Natural killer cell (primary cell): ENCODE results near the gene HUNK. TPM values are rescaled to one million over a fixed set of nuclear protein-coding genes. Genes with fewer than 3 reads are reported as not detected.

Experiments
- ATAC-seq, 3 donors: fragments of 150-1000 bp in 2 of 3; fragments of 200-7000 bp in 1 of 3; cut with Tn5 transposase; 1 replicate in 1 of 3; 2 replicates in 2 of 3; pipeline ENCODE4 v1.10.0; 2021; ENCODE audit warnings: mild to moderate bottlenecking in 2 of 3, moderate library complexity in 2 of 3
- DNase-seq, 2 donors: peaks; one replicate each; pipeline versions ENCODE4 v3.0.0 to v3.0.0-alpha.2; 2013 to 2021; ENCODE audit warnings: mixed read lengths in 1 of 2
- H3K27ac ChIP-seq: one replicate; pipeline ENCODE4 v1.5.1; 2013; ENCODE audit warnings: mild to moderate bottlenecking, low read length
- H3K27me3 ChIP-seq: one replicate; pipeline ENCODE4 v1.6.1; 2013; ENCODE audit warnings: low read length; ENCODE audit not compliant: control insufficient read depth, insufficient read depth
- H3K36me3 ChIP-seq: one replicate; pipeline ENCODE4 v1.6.1; 2013; ENCODE audit warnings: low read length; ENCODE audit not compliant: control insufficient read depth, insufficient read depth
- H3K4me1 ChIP-seq: one replicate; pipeline ENCODE4 v1.6.1; 2013; ENCODE audit warnings: low read length; ENCODE audit not compliant: control insufficient read depth, insufficient read depth
- H3K4me3 ChIP-seq: one replicate; pipeline ENCODE4 v1.5.1; 2013; ENCODE audit warnings: low read length
- H3K9me3 ChIP-seq: one replicate; pipeline ENCODE4 v1.6.1; 2013; ENCODE audit warnings: low read length; ENCODE audit not compliant: control insufficient read depth, insufficient read depth
- H3K27ac Mint-ChIP-seq, 2 donors: one replicate each; pipeline ENCODE4 v1.8.0; 2022; ENCODE audit warnings: mild to moderate bottlenecking in 2 of 2, mixed read lengths in 2 of 2, moderate library complexity in 1 of 2
- H3K27me3 Mint-ChIP-seq, 2 donors: one replicate each; pipeline ENCODE4 v1.8.0; 2022; ENCODE audit warnings: low read depth in 2 of 2, mixed read lengths in 2 of 2
- H3K36me3 Mint-ChIP-seq: one replicate; pipeline ENCODE4 v1.8.0; 2022; ENCODE audit warnings: mixed read lengths
- H3K4me1 Mint-ChIP-seq, 2 donors: one replicate each; pipeline ENCODE4 v1.8.0; 2022; ENCODE audit warnings: mixed read lengths in 2 of 2
- H3K4me3 Mint-ChIP-seq: one replicate; pipeline ENCODE4 v1.8.0; 2022; ENCODE audit warnings: mild to moderate bottlenecking, moderate library complexity, mixed read lengths
- H3K9me3 Mint-ChIP-seq, 2 donors: one replicate each; pipeline ENCODE4 v1.8.0; 2022; ENCODE audit warnings: mixed read lengths in 2 of 2
- WGBS: methylation state at CpG from one replicate; pipeline ENCODE4 v1.1.7; 2013; ENCODE audit warnings: missing lambda C conversion rate; ENCODE audit not compliant: insufficient coverage; 5-methylcytosine and 5-hydroxymethylcytosine counted together
- intact Hi-C: fragments of 100-400 bp; cut with micrococcal nuclease; formaldehyde crosslinking; loops from one replicate; pipeline ENCODE4 v1.14.2; 2022
- total RNA-seq, 4 donors: library from RNA; stranded (reverse); fragments of 120-200 nt in 1 of 4; gene quantifications; one replicate each; pipeline versions ENCODE4 v1.2.3 to v1.2.4, GENCODE V29; 2013 to 2022
- TF ChIP-seq, protein P1 (sequence below): fragments of 200-600 bp; IDR thresholded peaks from one replicate; pipeline ENCODE4 v1.8.0; 2022; ENCODE audit warnings: antibody characterized with exemption

The HUNK gene
- total RNA-seq, 3 donors from 2014 or later (not counting 1 experiment from before 2014, with no cell fraction given): not detected

DNA sequence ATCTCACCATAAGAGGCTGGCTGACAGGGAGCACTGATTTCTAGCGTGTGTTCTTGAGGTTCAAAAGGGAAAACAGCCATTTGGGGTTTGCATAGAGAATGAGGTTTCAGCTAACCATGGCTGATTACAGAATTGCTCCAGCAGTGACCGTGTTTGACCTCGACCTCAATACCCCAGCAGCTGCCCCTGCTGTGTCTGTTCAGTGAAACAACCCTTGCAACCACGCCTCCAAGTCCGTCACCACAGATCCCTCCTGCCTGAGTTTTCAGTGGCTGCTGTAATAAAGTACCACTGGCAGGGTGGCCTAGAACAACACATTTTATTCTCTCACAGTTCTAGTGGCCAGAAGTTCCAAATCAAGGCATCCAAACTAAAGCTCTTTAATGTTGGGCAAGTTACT, 147.7 kb downstream of the HUNK start:
- Mint-ChIP-seq H3K27ac (no peak overlapping the region), H3K4me3 (no peak overlapping the region), H3K4me1 (no peaks in the 10 kb centered on the region), H3K36me3 (no peaks in the 10 kb centered on the region), H3K9me3 (no peaks in the 10 kb centered on the region), H3K27me3 (no peaks in the 10 kb centered on the region)
- Histone ChIP-seq H3K27me3 (no peaks in the 10 kb centered on the region), H3K4me3 (no peak overlapping the region), H3K27ac (no peak overlapping the region), H3K4me1 (no peaks in the 10 kb centered on the region), H3K36me3 (no peaks in the 10 kb centered on the region), H3K9me3 (no peaks in the 10 kb centered on the region)
- intact Hi-C loops: no loop called here
- TF ChIP-seq, protein P1, sequence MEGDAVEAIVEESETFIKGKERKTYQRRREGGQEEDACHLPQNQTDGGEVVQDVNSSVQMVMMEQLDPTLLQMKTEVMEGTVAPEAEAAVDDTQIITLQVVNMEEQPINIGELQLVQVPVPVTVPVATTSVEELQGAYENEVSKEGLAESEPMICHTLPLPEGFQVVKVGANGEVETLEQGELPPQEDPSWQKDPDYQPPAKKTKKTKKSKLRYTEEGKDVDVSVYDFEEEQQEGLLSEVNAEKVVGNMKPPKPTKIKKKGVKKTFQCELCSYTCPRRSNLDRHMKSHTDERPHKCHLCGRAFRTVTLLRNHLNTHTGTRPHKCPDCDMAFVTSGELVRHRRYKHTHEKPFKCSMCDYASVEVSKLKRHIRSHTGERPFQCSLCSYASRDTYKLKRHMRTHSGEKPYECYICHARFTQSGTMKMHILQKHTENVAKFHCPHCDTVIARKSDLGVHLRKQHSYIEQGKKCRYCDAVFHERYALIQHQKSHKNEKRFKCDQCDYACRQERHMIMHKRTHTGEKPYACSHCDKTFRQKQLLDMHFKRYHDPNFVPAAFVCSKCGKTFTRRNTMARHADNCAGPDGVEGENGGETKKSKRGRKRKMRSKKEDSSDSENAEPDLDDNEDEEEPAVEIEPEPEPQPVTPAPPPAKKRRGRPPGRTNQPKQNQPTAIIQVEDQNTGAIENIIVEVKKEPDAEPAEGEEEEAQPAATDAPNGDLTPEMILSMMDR: no peak
- 77% methylated on average over 5 of the region's 5 CpGs for WGBS
- ATAC-seq: no peak
- DNase-seq: no peak

DNA sequence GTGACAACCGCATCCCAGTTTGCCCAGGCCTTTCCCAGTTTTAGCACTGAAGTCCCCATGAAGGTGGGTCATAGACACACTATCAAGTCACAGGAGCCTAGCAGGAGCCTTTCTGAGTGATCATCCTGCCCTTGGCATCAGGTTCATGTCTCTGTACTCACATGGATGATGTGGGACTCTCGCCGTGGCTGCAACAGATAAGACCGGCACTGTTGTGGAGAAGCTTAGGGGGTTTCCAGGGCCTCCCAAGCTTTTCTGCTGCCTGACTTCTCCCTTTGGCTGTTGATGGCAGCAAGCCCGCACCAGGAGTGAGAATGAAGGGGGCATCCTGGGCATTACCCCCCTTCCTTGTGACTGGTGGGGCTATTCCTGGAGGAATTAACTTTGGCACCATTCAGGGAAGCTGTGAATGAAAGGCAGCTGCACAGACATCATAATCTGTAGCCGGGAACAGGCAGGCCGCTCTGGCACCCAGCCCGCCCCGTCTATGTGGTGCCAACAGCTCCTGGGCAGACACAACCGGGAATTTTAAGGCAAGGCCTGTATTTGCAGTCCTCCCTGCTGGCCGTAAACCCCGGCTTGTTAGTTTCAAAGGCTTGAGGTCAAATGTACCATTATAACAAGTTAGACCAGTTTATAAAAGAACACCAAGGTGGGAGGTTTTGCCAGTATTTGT, 148.6 kb downstream of the HUNK start:
- TF ChIP-seq, protein P1: no peak
- Mint-ChIP-seq H3K27ac (no peak overlapping the region), H3K9me3 (no peaks in the 10 kb centered on the region), H3K4me1 (no peaks in the 10 kb centered on the region), H3K27me3 (no peaks in the 10 kb centered on the region), H3K4me3 (no peak overlapping the region), H3K36me3 (no peaks in the 10 kb centered on the region)
- no peaks in the 10 kb centered on the region for H3K9me3 ChIP-seq
- no peak overlapping the region for H3K27ac ChIP-seq
- no peak overlapping the region for H3K4me3 ChIP-seq
- no peaks in the 10 kb centered on the region for H3K27me3 ChIP-seq
- DNase-seq (no peak), ATAC-seq (no peak)
- H3K4me1 ChIP-seq: no peaks in the 10 kb centered on the region
- WGBS: 87% methylated on average over 12 of the region's 12 CpGs
- no peaks in the 10 kb centered on the region for H3K36me3 ChIP-seq
- intact Hi-C loops: no loop called here

DNA sequence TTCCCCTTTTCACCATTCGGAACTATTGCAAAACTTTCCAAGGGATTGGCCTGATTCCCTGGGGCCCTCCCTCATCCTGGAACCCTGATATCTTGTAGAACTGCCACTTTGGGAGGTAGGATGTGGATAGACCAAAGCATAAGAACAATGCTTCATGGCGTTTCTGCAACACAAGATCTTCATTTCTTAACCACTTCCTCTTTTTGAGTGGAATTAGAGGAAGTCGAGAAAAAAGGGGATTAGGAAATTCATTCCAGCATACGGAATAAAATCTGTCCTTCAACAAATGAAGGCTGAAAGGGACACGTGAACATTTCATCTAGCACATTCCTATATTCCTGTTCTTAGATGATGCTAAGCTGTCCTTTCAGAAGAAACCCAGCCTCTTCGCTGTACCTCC, 149.3 kb downstream of the HUNK start:
- Histone ChIP-seq H3K27me3 (no peaks in the 10 kb centered on the region), H3K9me3 (no peaks in the 10 kb centered on the region), H3K4me1 (no peaks in the 10 kb centered on the region), H3K4me3 (no peak overlapping the region), H3K36me3 (no peaks in the 10 kb centered on the region), H3K27ac (no peak overlapping the region)
- H3K4me1 Mint-ChIP-seq: no peaks in the 10 kb centered on the region
- 33% methylated on average over 4 of the region's 6 CpGs for WGBS
- intact Hi-C loops: no loop called here
- H3K36me3 Mint-ChIP-seq: no peaks in the 10 kb centered on the region
- H3K27ac Mint-ChIP-seq: no peak overlapping the region
- ATAC-seq (no peak), DNase-seq (no peak)
- no peak overlapping the region for H3K4me3 Mint-ChIP-seq
- H3K9me3 Mint-ChIP-seq: no peaks in the 10 kb centered on the region
- TF ChIP-seq, protein P1: no peak
- H3K27me3 Mint-ChIP-seq: no peaks in the 10 kb centered on the region

DNA sequence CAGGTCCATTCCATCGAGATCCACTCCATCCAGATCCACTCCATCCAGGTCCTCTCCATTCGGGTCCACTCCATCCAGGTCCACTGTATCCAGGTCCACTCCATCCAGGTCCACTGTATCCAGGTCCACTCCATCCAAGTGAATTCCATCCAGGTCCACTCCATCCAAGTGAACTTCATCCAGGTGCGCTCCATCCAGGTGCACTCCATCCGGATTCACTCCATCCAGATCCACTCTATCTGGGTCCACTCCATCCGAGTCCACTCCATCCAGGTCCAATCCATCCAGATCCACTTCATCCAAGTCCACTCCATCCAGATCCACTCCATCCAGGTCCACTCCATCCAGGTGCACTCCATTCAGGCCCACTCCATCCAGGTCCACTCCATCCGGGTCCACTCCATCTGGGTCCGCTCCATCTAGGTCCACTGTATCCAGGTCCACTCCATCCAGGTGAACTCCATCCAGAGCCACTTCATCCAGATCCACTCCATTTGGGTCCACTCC, 157.4 kb downstream of the HUNK start:
- H3K4me1 ChIP-seq: no peaks in the 10 kb centered on the region
- DNase-seq (no peak), ATAC-seq (peak in 1 of 3 donors; percentile 34)
- no peak overlapping the region for H3K4me3 Mint-ChIP-seq
- H3K27me3 Mint-ChIP-seq: peaks cover 0 to 4% of the 10 kb centered on the region in 2 donors
- no peaks in the 10 kb centered on the region for H3K36me3 Mint-ChIP-seq
- peaks cover 0 to 5% of the 10 kb centered on the region in 2 donors for H3K4me1 Mint-ChIP-seq
- TF ChIP-seq, protein P1: no peak
- H3K36me3 ChIP-seq: no peaks in the 10 kb centered on the region
- no peaks in the 10 kb centered on the region for H3K9me3 ChIP-seq
- no peak overlapping the region for H3K27ac Mint-ChIP-seq
- peaks cover 0 to 5% of the 10 kb centered on the region in 2 donors for H3K9me3 Mint-ChIP-seq
- no peak overlapping the region for H3K27ac ChIP-seq
- no peaks in the 10 kb centered on the region for H3K27me3 ChIP-seq
- intact Hi-C loops: no loop called here
- H3K4me3 ChIP-seq: no peak overlapping the region
- 67% methylated on average over 7 of the region's 7 CpGs for WGBS
